Ovary (tissue), 9 donors: ENCODE measurements around the gene CDC6. TPM values are rescaled to one million over a fixed set of nuclear protein-coding genes. Genes with fewer than 3 reads are reported as not detected.

ENCODE experiments used
- DNase-seq, 5 donors: peaks; one replicate each; pipeline ENCODE4 v3.0.0-alpha.2; 2019 to 2020
- H3K27ac ChIP-seq, 2 donors: fragments of 200-600 bp; one replicate each; pipeline versions ENCODE4 v1.5.1 to v1.8.0; 2019 to 2022
- H3K27me3 ChIP-seq: fragments of 200-600 bp; one replicate; pipeline ENCODE4 v1.8.0; 2022
- H3K36me3 ChIP-seq: fragments of 200-600 bp; sonication (generic); one replicate; pipeline ENCODE4 v1.5.1; 2019
- H3K4me1 ChIP-seq: one replicate; pipeline ENCODE4 v1.8.1; 2013; ENCODE audit warnings: mild to moderate bottlenecking, moderate library complexity; ENCODE audit not compliant: insufficient read depth
- H3K4me3 ChIP-seq: fragments of 200-600 bp; sonication (generic); one replicate; pipeline ENCODE4 v1.5.1; 2017
- H3K9me3 ChIP-seq, 2 donors: fragments of 200-600 bp in 1 of 2; sonication (generic) in 1 of 2; one replicate each; pipeline versions ENCODE4 v1.5.1 to v1.8.1; 2013 to 2019; ENCODE audit warnings: mild to moderate bottlenecking in 1 of 2, moderate library complexity in 1 of 2
- EP300 ChIP-seq: sonication (generic); formaldehyde crosslinking; IDR thresholded peaks from one replicate; pipeline ENCODE4 v1.6.1; 2017; ENCODE audit warnings: antibody characterized with exemption
- POLR2A ChIP-seq: fragments of 450-650 bp; IDR thresholded peaks from one replicate; pipeline ENCODE4 v1.6.1; 2017; ENCODE audit warnings: antibody characterized with exemption, mild to moderate bottlenecking, moderate library complexity
- WGBS, 3 donors: extraction: QIAGEN DNeasy Blood & Tissue Kit in 1 of 3; methylation state at CpG; one replicate each; pipeline versions ENCODE4 v1.1.5 to v1.1.7; 2013 to 2017; 5-methylcytosine and 5-hydroxymethylcytosine counted together
- intact Hi-C, 4 donors: fragments of 100-400 bp; cut with DNase I; formaldehyde crosslinking; loops; one replicate each; pipeline versions ENCODE4 v1.11.0 to v1.15.1; 2022 to 2023
- polyA plus RNA-seq, 2 donors: library from polyadenylated mRNA; stranded (reverse); fragments of 200-250 nt in 1 of 2; fragments of 350-450 nt in 1 of 2; fragmentation: Illumina TruSeq in 1 of 2; extraction: RNeasy Lipid Tissue Mini Kit (QIAGEN cat#74804) in 1 of 2; gene quantifications; one replicate each; pipeline ENCODE4 v1.2.3, GENCODE V29; 2013 to 2014
- total RNA-seq, 7 donors: library from RNA; depleted of rRNA in 2 of 7; stranded (reverse); fragments of >200 nt in 2 of 7; fragmentation: NEBNext Ultra II Directional in 3 of 7; extraction: Animal tissue kit (Norgen Biotek cat#: 25700) in 3 of 7; gene quantifications; one replicate each; pipeline versions ENCODE4 v1.1.0 to v1.2.4, GENCODE V29; 2016 to 2023
- TF ChIP-seq, protein P1 (sequence below), 3 donors: fragments of 450-650 bp in 2 of 3; fragments of 200-600 bp in 1 of 3; IDR thresholded peaks; one replicate each; pipeline versions ENCODE4 v1.5.1 to v1.8.0; 2016 to 2022; ENCODE audit warnings: antibody characterized with exemption in 3 of 3, mild to moderate bottlenecking in 1 of 3
- donor health status: DM: no; HTN: no; CAD: no; lungs with moderate emphysema.
- donor health status: DM: no; HTN: no; CAD: no.
- donor health status: Bipolar disorder and iron deficiency.
- donor health status: DM: yes; HTN: yes; CAD: no.
- donor health status: DM: no; HTN: no; CAD: no.
- donor health status: DM: yes; HTN: yes; CAD: no.

The CDC6 gene
- total and polyA plus RNA-seq, 9 donors: 0.34 to 3.8 (median 0.80) TPM

DNA sequence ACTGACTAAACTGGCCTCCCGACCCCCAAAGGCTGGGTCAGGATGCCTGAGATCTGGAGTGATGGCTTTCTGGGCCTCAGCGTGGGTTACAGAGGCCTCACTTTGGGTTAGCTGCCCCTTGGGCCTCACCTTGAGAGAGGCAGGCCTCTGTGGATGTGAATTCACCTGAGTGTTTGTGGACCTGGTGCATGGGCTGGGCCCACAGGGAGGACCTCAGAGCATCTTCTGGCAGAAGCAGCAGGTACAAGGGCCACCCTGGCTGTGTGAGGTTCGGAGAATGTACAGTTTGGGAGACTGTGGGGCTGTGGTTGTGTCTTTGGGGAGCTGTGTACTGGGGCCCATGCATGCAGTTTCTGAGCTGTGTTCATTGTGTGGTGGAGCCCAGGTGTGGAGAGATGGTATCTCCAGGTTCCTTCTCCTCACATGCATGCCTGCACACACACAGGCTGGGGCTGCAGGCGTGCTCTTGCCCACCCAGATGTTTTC lies 39.6 kb downstream of the CDC6 start:
- intact Hi-C loops: no loop called here
- no peak overlapping the region for H3K4me3 ChIP-seq
- H3K4me1 ChIP-seq: peaks cover 64% of the 10 kb centered on the region
- H3K9me3 ChIP-seq: no peaks in the 10 kb centered on the region
- no peaks in the 10 kb centered on the region for H3K27me3 ChIP-seq
- DNase-seq: peak in 1 of 5 donors; percentile 21
- WGBS, 3 donors: 71 to 87% (median 79%) methylated on average over 4 of the region's 4 CpGs
- H3K27ac ChIP-seq: peak overlapping the region; percentile 62 to 64
- no peak for TF ChIP-seq POLR2A
- TF ChIP-seq, protein P1, sequence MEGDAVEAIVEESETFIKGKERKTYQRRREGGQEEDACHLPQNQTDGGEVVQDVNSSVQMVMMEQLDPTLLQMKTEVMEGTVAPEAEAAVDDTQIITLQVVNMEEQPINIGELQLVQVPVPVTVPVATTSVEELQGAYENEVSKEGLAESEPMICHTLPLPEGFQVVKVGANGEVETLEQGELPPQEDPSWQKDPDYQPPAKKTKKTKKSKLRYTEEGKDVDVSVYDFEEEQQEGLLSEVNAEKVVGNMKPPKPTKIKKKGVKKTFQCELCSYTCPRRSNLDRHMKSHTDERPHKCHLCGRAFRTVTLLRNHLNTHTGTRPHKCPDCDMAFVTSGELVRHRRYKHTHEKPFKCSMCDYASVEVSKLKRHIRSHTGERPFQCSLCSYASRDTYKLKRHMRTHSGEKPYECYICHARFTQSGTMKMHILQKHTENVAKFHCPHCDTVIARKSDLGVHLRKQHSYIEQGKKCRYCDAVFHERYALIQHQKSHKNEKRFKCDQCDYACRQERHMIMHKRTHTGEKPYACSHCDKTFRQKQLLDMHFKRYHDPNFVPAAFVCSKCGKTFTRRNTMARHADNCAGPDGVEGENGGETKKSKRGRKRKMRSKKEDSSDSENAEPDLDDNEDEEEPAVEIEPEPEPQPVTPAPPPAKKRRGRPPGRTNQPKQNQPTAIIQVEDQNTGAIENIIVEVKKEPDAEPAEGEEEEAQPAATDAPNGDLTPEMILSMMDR (IDR thresholded peaks at IDR 0.05): no peak
- no peak for TF ChIP-seq EP300
- H3K36me3 ChIP-seq: no peaks in the 10 kb centered on the region

DNA sequence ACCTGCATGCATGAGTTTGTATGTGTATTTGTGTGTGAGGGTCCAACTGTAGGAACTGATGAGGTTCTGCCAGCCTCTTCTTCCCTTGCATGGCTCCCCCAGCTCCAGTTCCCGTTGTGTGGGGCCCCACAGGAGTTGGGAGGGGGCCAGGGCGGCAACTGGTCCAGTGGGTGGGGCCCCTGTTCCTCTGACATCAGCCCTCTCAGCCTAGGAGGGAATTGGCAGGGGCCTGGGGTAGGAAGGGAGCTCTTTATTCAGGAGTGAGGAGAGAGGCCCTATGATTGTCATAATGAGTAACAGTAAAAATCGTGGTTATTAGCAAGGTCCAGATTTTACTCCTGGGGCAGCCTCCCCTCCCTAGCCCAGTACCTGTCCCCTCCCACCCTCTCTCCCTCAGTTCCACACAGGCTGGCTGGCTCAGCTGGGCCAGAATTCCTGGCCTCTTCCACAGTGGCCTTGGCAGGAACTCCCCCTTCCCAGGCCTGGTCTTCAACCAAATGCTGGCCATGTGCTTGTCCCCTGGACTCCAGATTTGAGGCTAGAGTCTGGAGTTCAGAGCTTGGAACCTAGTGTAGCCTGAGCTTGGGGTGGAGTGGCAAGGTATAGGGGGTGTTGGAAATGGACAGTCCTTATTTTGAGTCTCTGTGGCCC lies 40.2 kb downstream of the CDC6 start:
- intact Hi-C loops: no loop called here

DNA sequence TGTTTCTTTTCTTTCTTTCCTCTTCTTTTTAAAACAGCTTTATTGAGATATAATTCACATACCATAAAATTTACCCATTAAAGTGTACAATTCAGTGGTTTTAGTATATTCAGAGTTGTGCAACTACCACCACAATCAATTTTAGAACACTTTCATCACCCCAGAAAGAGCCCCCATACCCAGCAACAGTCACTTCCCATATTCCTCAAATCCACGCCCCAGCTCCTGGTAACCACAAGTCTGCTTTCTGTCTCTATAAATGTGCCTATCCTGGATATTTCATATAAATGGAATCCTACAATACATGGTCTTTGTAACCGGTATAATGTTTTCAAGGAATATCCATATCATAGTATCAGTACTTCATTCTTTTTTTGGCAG lies 40.7 kb downstream of the CDC6 start:
- WGBS, 3 donors: 85 to 94% (median 94%) methylated on average over 2 of the region's 2 CpGs
- Histone ChIP-seq H3K27me3 (no peaks in the 10 kb centered on the region), H3K9me3 (no peaks in the 10 kb centered on the region), H3K36me3 (no peaks in the 10 kb centered on the region), H3K27ac (peak overlapping the region in 1 of 2 donors; percentile 64), H3K4me3 (no peak overlapping the region), H3K4me1 (peaks cover 63% of the 10 kb centered on the region)
- DNase-seq: no peak
- intact Hi-C loops: no loop called here
- no peak for TF ChIP-seq EP300
- TF ChIP-seq, protein P1 (IDR thresholded peaks at IDR 0.05): no peak
- no peak for TF ChIP-seq POLR2A

More for the DNA sequence above, 40.2 kb downstream of the CDC6 start:
- peak; percentile 41 to 69 (median 65) for DNase-seq
- Histone ChIP-seq H3K4me1 (peaks cover 64% of the 10 kb centered on the region), H3K27me3 (no peaks in the 10 kb centered on the region), H3K4me3 (no peak overlapping the region), H3K27ac (peak overlapping the region in 1 of 2 donors; percentile 64), H3K36me3 (no peaks in the 10 kb centered on the region), H3K9me3 (no peaks in the 10 kb centered on the region)
- TF ChIP-seq, protein P1 (IDR thresholded peaks at IDR 0.05): no peak
- no peak for TF ChIP-seq POLR2A
- TF ChIP-seq EP300: no peak
- WGBS, 3 donors: 7 to 13% (median 13%) methylated on average over 3 of the region's 3 CpGs

DNA sequence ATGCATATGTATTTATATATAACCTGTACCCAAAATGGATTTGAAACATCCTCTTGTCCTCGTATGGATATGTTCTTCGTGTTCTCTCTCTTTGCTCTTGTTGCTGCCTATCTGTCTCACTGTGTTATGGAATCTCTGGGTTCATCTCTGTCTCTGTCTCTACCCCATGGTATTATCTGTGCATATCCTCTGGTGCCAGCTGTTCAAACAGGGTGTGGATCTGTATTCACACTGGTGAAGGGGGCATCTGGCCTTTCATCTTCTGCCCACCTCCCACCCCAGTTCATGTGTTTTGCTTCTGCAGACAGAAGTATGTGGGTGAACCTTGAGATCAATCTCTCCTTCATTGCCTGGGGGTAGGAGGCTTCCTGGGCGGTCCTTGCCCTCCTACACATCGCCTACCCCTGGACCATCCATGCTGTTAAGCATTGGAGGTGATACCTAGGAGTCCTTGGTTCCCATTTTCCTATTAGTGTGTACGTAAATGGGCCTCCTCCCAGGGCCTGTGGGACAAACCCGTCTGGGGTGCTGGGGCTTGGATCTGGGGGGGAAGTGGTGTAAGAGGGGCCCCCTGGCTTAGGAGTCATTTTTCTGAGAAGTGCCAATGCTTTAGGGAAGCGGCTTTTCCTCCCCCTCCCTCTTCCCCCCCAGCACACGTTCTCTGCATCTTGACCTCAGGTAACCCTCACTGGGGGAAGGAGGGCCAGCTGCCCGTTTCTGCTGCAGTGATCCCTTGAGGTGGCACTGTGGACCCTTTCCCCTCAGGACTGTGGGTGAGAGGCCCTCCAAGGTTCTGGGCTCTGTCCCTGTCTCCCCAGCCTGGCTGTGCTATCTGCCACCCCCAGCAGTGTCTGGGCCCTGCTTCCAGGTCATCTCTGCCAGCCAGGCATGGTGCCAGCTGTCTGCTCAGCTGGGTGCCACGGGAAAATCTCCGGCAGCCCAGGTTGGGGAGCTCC lies 42.4 kb downstream of the CDC6 start:
- Histone ChIP-seq H3K4me3 (no peak overlapping the region), H3K4me1 (peaks cover 70% of the 10 kb centered on the region)
- intact Hi-C loops: no loop called here

More for the DNA sequence above, 42.4 kb downstream of the CDC6 start:
- TF ChIP-seq EP300: no peak
- TF ChIP-seq POLR2A: no peak
- TF ChIP-seq, protein P1 (IDR thresholded peaks at IDR 0.05): no peak
- H3K27me3 ChIP-seq: no peaks in the 10 kb centered on the region
- no peaks in the 10 kb centered on the region for H3K36me3 ChIP-seq
- DNase-seq: peak in 1 of 5 donors; percentile 40
- H3K27ac ChIP-seq: peak overlapping the region; percentile 34 to 77
- no peaks in the 10 kb centered on the region for H3K9me3 ChIP-seq
- 42 to 49% (median 42%) methylated on average over 11 of the region's 11 CpGs for WGBS, 3 donors
